ENCODE results near the gene PHKA1.
A peak's percentile ranks its signal among the peaks of the same experiment; 100 is the strongest.
"Not testable (repeated sequence)": the region's sequence is repeated elsewhere in the genome, so short reads cannot be mapped to it uniquely, and the experiment has no call there.

Gene PHKA1

GRCh38 chrX:72713599-72714477, at the start of gene PHKA1:
TSS of gene PHKA1 (minus strand) at chrX:72714306. CDS start at chrX:72713880, 426 bp downstream.
- DNase-seq = peak; percentile 37

GRCh38 chrX:72760454-72760853, 46.3 kb upstream of the PHKA1 start:
- not testable (repeated sequence) for DNase-seq

- not testable (repeated sequence) for DNase-seq
Measured at GRCh38 chrX:72748545-72748944, 34.4 kb upstream of the PHKA1 start.

- not testable (repeated sequence) for DNase-seq
Measured at GRCh38 chrX:72745546-72745945, 31.4 kb upstream of the PHKA1 start.

GRCh38 chrX:72735561-72735960, 21.5 kb upstream of the PHKA1 start:
- no peak for DNase-seq

- DNase-seq = not testable (repeated sequence)
Measured at GRCh38 chrX:72733636-72734035, 19.5 kb upstream of the PHKA1 start.

- DNase-seq = no peak
Measured at GRCh38 chrX:72727846-72728245, 13.7 kb upstream of the PHKA1 start.

- no peak for DNase-seq
Measured at GRCh38 chrX:72716766-72717165, 2.7 kb upstream of the PHKA1 start.

GRCh38 chrX:72715546-72715945, 1.4 kb upstream of the PHKA1 start:
- no peak for DNase-seq

- peak; percentile 46 for DNase-seq
Measured at GRCh38 chrX:72714478-72714916, 391 bp upstream of the PHKA1 start.

- DNase-seq = no peak
Measured at GRCh38 chrX:72713130-72713529, 976 bp downstream of the PHKA1 start.

- DNase-seq = no peak
Measured at GRCh38 chrX:72712094-72712755, 1.9 kb downstream of the PHKA1 start.

GRCh38 chrX:72705814-72706213, 8.3 kb downstream of the PHKA1 start:
- no peak for DNase-seq

GRCh38 chrX:72705111-72705510, 9.0 kb downstream of the PHKA1 start:
- DNase-seq = no peak

- no peak for DNase-seq
Measured at GRCh38 chrX:72694170-72694569, 19.9 kb downstream of the PHKA1 start.

- no peak for DNase-seq
Measured at GRCh38 chrX:72693477-72693876, 20.6 kb downstream of the PHKA1 start.

- no peak for DNase-seq
Measured at GRCh38 chrX:72687396-72687795, 26.7 kb downstream of the PHKA1 start.

- DNase-seq = peak; percentile 41
Measured at GRCh38 chrX:72685810-72686456, 28.2 kb downstream of the PHKA1 start.

- DNase-seq = no peak
Measured at GRCh38 chrX:72685018-72685417, 29.1 kb downstream of the PHKA1 start.

- DNase-seq = no peak
Measured at GRCh38 chrX:72683631-72684030, 30.5 kb downstream of the PHKA1 start.

- DNase-seq = no peak
Measured at GRCh38 chrX:72676465-72676864, 37.6 kb downstream of the PHKA1 start.

GRCh38 chrX:72673951-72674350, 40.2 kb downstream of the PHKA1 start:
- not testable (repeated sequence) for DNase-seq

- not testable (repeated sequence) for DNase-seq
Measured at GRCh38 chrX:72669508-72669907, 44.6 kb downstream of the PHKA1 start.

- no peak for DNase-seq
Measured at GRCh38 chrX:72666451-72666850, 47.7 kb downstream of the PHKA1 start.
